Astrocyte (in vitro differentiated cells and primary cell): ENCODE data around the gene KLLN. TPM values are rescaled to one million over a fixed set of nuclear protein-coding genes. Genes with fewer than 3 reads are reported as not detected.

ENCODE experiments used
- DNase-seq: peaks from one replicate; pipeline ENCODE4 v3.0.0-alpha.2; 2010; ENCODE audit warnings: low read depth
- FAIRE-seq: peaks from 2 replicates; lab custom pipeline; 2011; peaks lifted over from hg19 to GRCh38; lab: Jason Lieb, UNC
- H2AFZ ChIP-seq: 2 replicates; pipeline ENCODE4 v1.6.0; 2012; ENCODE audit warnings: low read depth, low read length, inconsistent platforms
- H3K27ac ChIP-seq: 2 replicates; pipeline ENCODE4 v1.5.1; 2011; ENCODE audit warnings: low read depth, low read length, inconsistent platforms
- H3K27me3 ChIP-seq: 2 replicates; pipeline ENCODE4 v1.6.0; 2011; ENCODE audit warnings: low read length, inconsistent platforms; ENCODE audit not compliant: insufficient read depth
- H3K36me3 ChIP-seq: 2 replicates; pipeline ENCODE4 v1.5.1; 2011; ENCODE audit warnings: low read length, inconsistent platforms; ENCODE audit not compliant: insufficient read depth
- H3K4me1 ChIP-seq: 2 replicates; pipeline ENCODE4 v1.5.1; 2011; ENCODE audit warnings: low read length, inconsistent platforms; ENCODE audit not compliant: insufficient read depth
- H3K4me2 ChIP-seq: 2 replicates; pipeline ENCODE4 v1.6.0; 2012; ENCODE audit warnings: low read length, inconsistent platforms
- H3K4me3 ChIP-seq: 2 replicates; pipeline ENCODE4 v1.5.1; 2011; ENCODE audit warnings: low read depth, mild to moderate bottlenecking, low read length, inconsistent platforms; ENCODE audit not compliant: insufficient read depth
- H3K79me2 ChIP-seq: 2 replicates; pipeline ENCODE4 v1.6.0; 2012; ENCODE audit warnings: mild to moderate bottlenecking, low read length, inconsistent platforms; ENCODE audit not compliant: insufficient read depth
- H3K9ac ChIP-seq: 2 replicates; pipeline ENCODE4 v1.6.0; 2012; ENCODE audit warnings: mild to moderate bottlenecking, low read length, inconsistent platforms
- H3K9me3 ChIP-seq: 2 replicates; pipeline ENCODE4 v1.5.1; 2012; ENCODE audit warnings: low read depth, mild to moderate bottlenecking, low read length, inconsistent platforms; ENCODE audit not compliant: insufficient read depth
- H4K20me1 ChIP-seq: 2 replicates; pipeline ENCODE4 v1.6.0; 2012; ENCODE audit warnings: low read length, inconsistent platforms; ENCODE audit not compliant: insufficient read depth
- H3K27ac Mint-ChIP-seq: one replicate; pipeline ENCODE4 v1.8.0; 2021; ENCODE audit warnings: mild to moderate bottlenecking, mixed read lengths; ENCODE audit not compliant: unreplicated experiment
- H3K27me3 Mint-ChIP-seq: one replicate; pipeline ENCODE4 v1.8.0; 2021; ENCODE audit warnings: low read depth, mixed read lengths; ENCODE audit not compliant: unreplicated experiment
- H3K36me3 Mint-ChIP-seq: one replicate; pipeline ENCODE4 v1.8.0; 2021; ENCODE audit warnings: low read depth, mixed read lengths; ENCODE audit not compliant: unreplicated experiment
- H3K4me1 Mint-ChIP-seq: one replicate; pipeline ENCODE4 v1.8.0; 2021; ENCODE audit warnings: low read depth, mixed read lengths; ENCODE audit not compliant: unreplicated experiment
- H3K4me3 Mint-ChIP-seq: one replicate; pipeline ENCODE4 v1.8.0; 2021; ENCODE audit warnings: mild to moderate bottlenecking, moderate library complexity, mixed read lengths; ENCODE audit not compliant: unreplicated experiment
- H3K9me3 Mint-ChIP-seq: one replicate; pipeline ENCODE4 v1.8.0; 2021; ENCODE audit warnings: mild to moderate bottlenecking, mixed read lengths; ENCODE audit not compliant: unreplicated experiment
- EZH2 ChIP-seq: IDR thresholded peaks from 2 replicates; pipeline ENCODE4 v1.6.1; 2012; ENCODE audit warnings: mild to moderate bottlenecking, low read length, inconsistent platforms; ENCODE audit not compliant: insufficient read depth
- total RNA-seq: library from RNA; stranded (reverse); gene quantifications from 2 replicates; pipeline ENCODE4 v1.2.1, GENCODE V29; 2021
- TF ChIP-seq, protein P1 (sequence below): IDR thresholded peaks from 2 replicates; pipeline ENCODE4 v1.5.1; 2011; ENCODE audit warnings: low read depth, mild to moderate bottlenecking, inconsistent platforms, low read length, moderate library complexity; ENCODE audit not compliant: insufficient read depth

The KLLN gene
- total RNA-seq, 1 donor from 2014 or later, result 1.5 TPM

DNA sequence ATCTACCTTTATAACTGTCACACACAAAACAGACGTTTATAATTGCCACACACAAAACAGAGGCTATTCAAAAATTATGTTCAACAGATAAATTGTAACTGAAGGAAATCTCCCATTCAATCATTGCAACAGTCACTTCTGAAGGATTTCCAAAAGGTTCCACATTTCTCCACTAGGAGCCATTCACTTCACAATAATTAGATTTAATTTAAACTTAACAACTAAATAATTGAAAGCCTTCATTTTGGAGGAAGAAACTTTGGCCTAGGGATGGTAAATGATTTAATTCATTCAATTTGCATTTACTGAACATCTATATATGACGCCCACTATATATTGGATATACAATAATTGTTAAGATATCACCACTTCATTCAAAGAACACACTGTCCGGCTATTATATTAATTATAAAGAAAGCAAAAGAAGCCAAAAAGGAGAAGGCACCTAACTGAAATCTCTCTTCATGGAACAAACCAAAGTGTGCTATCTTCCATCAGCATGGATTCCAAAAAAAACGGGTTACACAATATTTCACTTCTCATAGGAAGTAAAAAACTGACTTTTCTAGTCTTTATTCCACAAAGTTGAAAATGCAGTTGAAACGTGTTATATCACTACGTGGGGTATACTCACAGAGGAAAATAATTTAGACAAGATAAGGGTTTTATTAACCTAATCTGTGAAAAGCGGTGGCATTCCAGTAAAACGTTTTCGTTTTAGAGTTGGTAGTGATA lies 47.0 kb downstream of the KLLN start:
- Mint-ChIP-seq H3K36me3 (peaks cover 7% of the 10 kb centered on the region), H3K27ac (peak overlapping the region; percentile 34), H3K9me3 (no peaks in the 10 kb centered on the region), H3K4me3 (peak overlapping the region; percentile 98), H3K27me3 (no peaks in the 10 kb centered on the region), H3K4me1 (peaks cover 23% of the 10 kb centered on the region)
- peaks cover 2% of the 10 kb centered on the region for H3K36me3 ChIP-seq
- H2AFZ ChIP-seq, result no peak overlapping the region
- peaks cover 29% of the 10 kb centered on the region for H4K20me1 ChIP-seq
- H3K79me2 ChIP-seq, result peaks cover 67% of the 10 kb centered on the region
- H3K4me1 ChIP-seq, result peaks cover 10% of the 10 kb centered on the region
- H3K27ac ChIP-seq, result no peak overlapping the region
- H3K4me2 ChIP-seq, result peak overlapping the region; percentile 98
- DNase-seq (no peak), FAIRE-seq (no peak)
- H3K4me3 ChIP-seq, result peak overlapping the region; percentile 96
- no peaks in the 10 kb centered on the region for H3K27me3 ChIP-seq
- no peaks in the 10 kb centered on the region for H3K9me3 ChIP-seq
- peak overlapping the region; percentile 92 for H3K9ac ChIP-seq
- TF ChIP-seq EZH2, result no peak
- TF ChIP-seq, protein P1, sequence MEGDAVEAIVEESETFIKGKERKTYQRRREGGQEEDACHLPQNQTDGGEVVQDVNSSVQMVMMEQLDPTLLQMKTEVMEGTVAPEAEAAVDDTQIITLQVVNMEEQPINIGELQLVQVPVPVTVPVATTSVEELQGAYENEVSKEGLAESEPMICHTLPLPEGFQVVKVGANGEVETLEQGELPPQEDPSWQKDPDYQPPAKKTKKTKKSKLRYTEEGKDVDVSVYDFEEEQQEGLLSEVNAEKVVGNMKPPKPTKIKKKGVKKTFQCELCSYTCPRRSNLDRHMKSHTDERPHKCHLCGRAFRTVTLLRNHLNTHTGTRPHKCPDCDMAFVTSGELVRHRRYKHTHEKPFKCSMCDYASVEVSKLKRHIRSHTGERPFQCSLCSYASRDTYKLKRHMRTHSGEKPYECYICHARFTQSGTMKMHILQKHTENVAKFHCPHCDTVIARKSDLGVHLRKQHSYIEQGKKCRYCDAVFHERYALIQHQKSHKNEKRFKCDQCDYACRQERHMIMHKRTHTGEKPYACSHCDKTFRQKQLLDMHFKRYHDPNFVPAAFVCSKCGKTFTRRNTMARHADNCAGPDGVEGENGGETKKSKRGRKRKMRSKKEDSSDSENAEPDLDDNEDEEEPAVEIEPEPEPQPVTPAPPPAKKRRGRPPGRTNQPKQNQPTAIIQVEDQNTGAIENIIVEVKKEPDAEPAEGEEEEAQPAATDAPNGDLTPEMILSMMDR, result no peak

Other genes with a start within 250 kb of the KLLN start
- 48.6 and 58.5 TPM in 2 replicates for gene PAPSS2, start 203.7 kb downstream of the KLLN start, total RNA-seq
- 71.0 and 72.5 TPM in 2 replicates for gene ATAD1, start 45.3 kb downstream of the KLLN start, total RNA-seq
- gene PTEN, start 92 bp upstream of the KLLN start, total RNA-seq, result 90.3 and 99.2 TPM in 2 replicates